GM12878 (cell line): Measurements from ENCODE around the gene PHF3. TPM values are rescaled to one million over a fixed set of nuclear protein-coding genes. Genes with fewer than 3 reads are reported as not detected.

Experiments used
- ATAC-seq: fragments of 200-7000 bp; cut with Tn5 transposase; 3 replicates; pipeline ENCODE4 v1.9.1; 2020; ENCODE audit warnings: mild to moderate bottlenecking, moderate library complexity
- BruUV-seq: library from RNA; stranded (reverse); fragments of 400-500 nt; replicated peaks from 2 replicates; lab custom pipeline; 2021; lab: Mats Ljungman, UMichigan
- CTCF ChIA-PET: fragments of 300-600 bp; sonication (Branson Sonifier 250); formaldehyde crosslinking; extraction: SDS; loops from one replicate; lab custom pipeline; 2021; ENCODE audit warnings: inconsistent platforms; lab: Yijun Ruan, JAX
- POLR2A ChIA-PET: fragments of 350-600 bp; formaldehyde crosslinking; extraction: SDS; loops from one replicate; lab custom pipeline; 2021; ENCODE audit warnings: inconsistent platforms; lab: Charles Lee
- RAD21 ChIA-PET: fragments of 300-600 bp; sonication (Branson Sonifier 250); formaldehyde crosslinking; loops from one replicate; lab custom pipeline; 2023; ENCODE audit warnings: antibody characterized with exemption; ENCODE audit not compliant: unreplicated experiment; lab: Charles Lee
- SMC1A ChIA-PET: fragments of 300-600 bp; sonication (Branson Sonifier 250); formaldehyde crosslinking; loops from one replicate; lab custom pipeline; 2023; ENCODE audit not compliant: unreplicated experiment, uncharacterized antibody; lab: Charles Lee
- DNase-seq: peaks from one replicate; pipeline ENCODE4 v3.0.0-alpha.2; 2011; ENCODE audit warnings: low read depth, low spot score
- FAIRE-seq: peaks from 3 replicates; lab custom pipeline; 2011; peaks lifted over from hg19 to GRCh38; lab: Jason Lieb, UNC
- H2AFZ ChIP-seq: 2 replicates; pipeline ENCODE4 v1.6.0; 2011; ENCODE audit warnings: low read depth, low read length, control low read depth; ENCODE audit not compliant: control insufficient read depth
- H3K27ac ChIP-seq: 2 replicates; pipeline ENCODE4 v1.5.1; 2011; ENCODE audit warnings: control low read depth; ENCODE audit not compliant: control insufficient read depth, insufficient read depth
- H3K27me3 ChIP-seq, 2 experiments: replicated peaks in 1 of 2; 2 replicates each; pipeline versions ENCODE4 v1.6.0 to v1.6.1; 2011; ENCODE audit warnings: low read length in 1 of 2; ENCODE audit not compliant: control insufficient read depth in 2 of 2, insufficient read depth in 2 of 2
- H3K36me3 ChIP-seq, 2 experiments: 2 replicates each; pipeline ENCODE4 v1.5.1; 2011; ENCODE audit warnings: low read length in 1 of 2; ENCODE audit not compliant: control insufficient read depth in 2 of 2, insufficient read depth in 2 of 2
- H3K4me1 ChIP-seq: 2 replicates; pipeline ENCODE4 v1.6.1; 2011; ENCODE audit warnings: mild to moderate bottlenecking, low read length, moderate library complexity, mixed read lengths; ENCODE audit not compliant: control insufficient read depth, insufficient read depth
- H3K4me2 ChIP-seq: 2 replicates; pipeline ENCODE4 v1.6.0; 2011; ENCODE audit warnings: control low read depth; ENCODE audit not compliant: control insufficient read depth, insufficient read depth
- H3K4me3 ChIP-seq: fragments of 200-600 bp; sonication (generic); 2 replicates; pipeline ENCODE4 v1.5.1; 2016
- H3K79me2 ChIP-seq: 2 replicates; pipeline ENCODE4 v1.6.0; 2011; ENCODE audit warnings: low read length; ENCODE audit not compliant: control insufficient read depth, insufficient read depth
- H3K9ac ChIP-seq: 2 replicates; pipeline ENCODE4 v1.8.0; 2011; ENCODE audit warnings: low read length, control low read depth, mixed read lengths; ENCODE audit not compliant: control insufficient read depth, insufficient read depth
- H3K9me3 ChIP-seq: replicated peaks from 3 replicates; pipeline ENCODE4 v1.5.1; 2011; ENCODE audit warnings: mild to moderate bottlenecking, low read length; ENCODE audit not compliant: control insufficient read depth, insufficient read depth
- H4K20me1 ChIP-seq: 2 replicates; pipeline ENCODE4 v1.6.0; 2011; ENCODE audit not compliant: control insufficient read depth, insufficient read depth
- CBX5 ChIP-seq: sonication (generic); IDR thresholded peaks from 2 replicates; pipeline ENCODE4 v1.6.1; 2016; ENCODE audit warnings: low read depth, moderate library complexity, mild to moderate bottlenecking, inconsistent platforms
- MYC ChIP-seq: IDR thresholded peaks from 2 replicates; pipeline ENCODE4 v1.6.1; 2011; ENCODE audit warnings: mild to moderate bottlenecking, low read length, moderate library complexity, inconsistent platforms; ENCODE audit not compliant: insufficient read depth, insufficient replicate concordance, insufficient read length, severe bottlenecking
- NR2C1 ChIP-seq: fragments of 450-650 bp; IDR thresholded peaks from 2 replicates; pipeline ENCODE4 v1.6.1; 2017; ENCODE audit warnings: antibody characterized with exemption, mild to moderate bottlenecking, moderate library complexity
- RUNX3 ChIP-seq: IDR thresholded peaks from 2 replicates; pipeline ENCODE4 v1.6.1; 2012; ENCODE audit warnings: low read length, inconsistent platforms
- SMAD1 ChIP-seq: fragments of 450-650 bp; IDR thresholded peaks from 2 replicates; pipeline ENCODE4 v1.6.1; 2018; ENCODE audit warnings: mild to moderate bottlenecking, low read depth; ENCODE audit not compliant: partially characterized antibody
- SPI1 ChIP-seq: IDR thresholded peaks from 2 replicates; pipeline ENCODE4 v1.6.1; 2011; ENCODE audit warnings: low read depth, mild to moderate bottlenecking, low read length, moderate library complexity, borderline replicate concordance; ENCODE audit not compliant: insufficient read depth
- SRF ChIP-seq, 2 experiments: IDR thresholded peaks; 2 replicates each; pipeline ENCODE4 v1.6.1; 2011; ENCODE audit warnings: low read depth in 2 of 2, low read length in 2 of 2, mild to moderate bottlenecking in 1 of 2, moderate library complexity in 1 of 2
- TCF3 ChIP-seq: IDR thresholded peaks from 2 replicates; pipeline ENCODE4 v1.6.1; 2012; ENCODE audit warnings: low read depth, mild to moderate bottlenecking, low read length, borderline replicate concordance; ENCODE audit not compliant: insufficient read depth
- ZNF622 ChIP-seq: fragments of 450-650 bp; IDR thresholded peaks from 2 replicates; pipeline ENCODE4 v1.6.1; 2017; ENCODE audit warnings: mild to moderate bottlenecking, inconsistent platforms
- ZZZ3 ChIP-seq: IDR thresholded peaks from 2 replicates; pipeline ENCODE4 v1.6.1; 2011; ENCODE audit warnings: low read depth; ENCODE audit not compliant: control insufficient read depth, insufficient read length
- WGBS: methylation state at CpG from one replicate; pipeline ENCODE4 v1.1.6; 2016; ENCODE audit warnings: low lambda C conversion rate; ENCODE audit not compliant: insufficient replicate concordance, insufficient coverage; ENCODE audit errors: missing lambda C conversion rate; 5-methylcytosine and 5-hydroxymethylcytosine counted together
- in situ Hi-C: fragments of 300-500 bp; cut with MboI; formaldehyde crosslinking; loops from 9 replicates; pipeline ENCODE4 v1.14.3; 2018; ENCODE audit warnings: mixed read lengths
- intact Hi-C: fragments of 100-400 bp; cut with micrococcal nuclease; formaldehyde crosslinking; loops from one replicate; pipeline ENCODE4 v1.14.2; 2022; ENCODE audit not compliant: unreplicated experiment
- polyA plus RNA-seq, 11 experiments: library from polyadenylated mRNA; depleted of rRNA in 4 of 11; unstranded in 6 of 11; stranded (reverse) in 5 of 11; fragments of >200 nt; fragmentation: Nextera tagmentation in 4 of 11; fragmentation: Illumina TruSeq in 1 of 11; extraction: Ambion mirVana in 4 of 11; extraction: Trizol in 1 of 11; gene quantifications; 1 replicate in 1 of 11; 2 replicates in 10 of 11; pipeline versions ENCODE4 v1.2.1 to v1.2.3, GENCODE V29; 2011 to 2016; ENCODE audit warnings: inconsistent platforms in 2 of 11, missing spikeins in 2 of 11, low read depth in 1 of 11
- total RNA-seq, 4 experiments: library from RNA; depleted of rRNA in 3 of 4; stranded (reverse); fragments of >200 nt in 3 of 4; fragmentation: Illumina TruSeq in 1 of 4; extraction: Trizol in 1 of 4; gene quantifications; 2 replicates each; pipeline versions ENCODE4 v1.2.1 to v1.2.3, GENCODE V29; 2013 to 2021
- TF ChIP-seq, protein P1 (sequence below): fragments of 150-350 bp; IDR thresholded peaks from 2 replicates; pipeline ENCODE4 v1.6.1; 2016; ENCODE audit warnings: low read depth, low read length
- TF ChIP-seq, protein P2 (sequence below): fragments of 450-650 bp; formaldehyde crosslinking; IDR thresholded peaks from 2 replicates; pipeline ENCODE4 v1.4.0; 2022; ENCODE audit warnings: mild to moderate bottlenecking, moderate library complexity

Gene PHF3
- total and polyA plus RNA-seq, 10 of the 15 experiments (the other 5 are each of a cell fraction or from before 2014, with no cell fraction given): 8.3 to 61.5 (median 26.6) TPM

DNA sequence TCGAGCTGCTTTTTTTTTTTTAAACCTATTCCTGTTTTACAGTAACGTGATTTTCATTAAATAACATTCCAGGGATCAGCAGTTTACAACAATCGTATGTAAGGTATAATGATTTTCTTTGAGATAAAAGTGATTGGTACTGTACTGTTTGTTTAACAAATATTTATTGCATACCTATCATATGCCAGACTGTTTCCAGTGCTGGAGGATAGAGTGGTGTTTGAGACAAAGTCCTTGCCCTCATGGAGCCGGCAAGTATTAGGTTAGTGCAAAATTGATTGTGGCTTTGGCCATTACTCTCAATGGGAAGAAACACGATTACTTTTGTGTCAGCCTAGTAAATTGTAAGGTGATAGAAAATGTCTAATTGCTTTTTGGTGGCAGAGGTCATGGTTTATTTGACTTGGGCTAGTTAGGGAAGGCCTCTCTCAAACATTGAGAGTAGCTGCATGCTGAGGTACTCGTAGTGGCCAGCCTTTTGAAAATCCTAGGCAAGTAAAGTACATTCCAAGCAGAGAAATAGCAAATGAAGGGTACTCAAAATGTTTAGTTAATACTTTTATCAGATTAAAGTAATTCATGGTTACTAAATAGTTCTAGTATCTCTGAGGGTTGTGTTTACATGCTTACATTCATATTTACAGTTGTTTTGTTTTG, 35.6 kb downstream of the PHF3 start (continued):
- no peak for TF ChIP-seq ZNF622
- TF ChIP-seq, all 136 proteins: peak for 0

DNA sequence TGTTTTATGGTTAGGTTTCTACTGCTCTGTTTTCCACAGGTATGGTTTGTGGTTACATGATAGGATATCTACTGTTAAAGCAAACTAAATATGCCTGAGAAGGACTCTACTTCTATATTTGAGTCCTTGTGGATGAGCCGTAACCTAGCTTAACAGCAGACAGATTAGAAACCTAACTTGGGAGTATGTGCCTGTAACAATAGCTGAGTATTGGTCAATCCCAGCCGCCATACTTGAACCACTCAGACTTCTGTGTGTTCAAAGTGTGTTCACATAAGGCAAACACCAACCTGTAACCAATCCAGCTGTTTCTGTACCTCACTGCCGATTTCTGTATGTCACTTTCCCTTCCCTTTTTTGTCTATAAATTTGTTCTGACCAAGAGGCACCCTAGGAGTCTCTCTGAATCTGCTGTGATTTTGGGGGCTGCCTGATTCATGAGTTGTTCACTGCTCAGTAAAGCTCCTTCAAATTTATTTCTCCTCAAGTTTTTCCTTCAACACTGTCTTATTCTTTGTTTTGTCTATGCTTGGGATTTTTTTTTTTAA, 37.1 kb downstream of the PHF3 start:
- POLR2A ChIA-PET: interaction anchor here (1.1 kb wide), 1 partner anchor 21 kb away, joined by 4 read pairs; no protein-coding TSS in a partner anchor
- Histone ChIP-seq H3K79me2 (peaks cover 47% of the 10 kb centered on the region), H4K20me1 (no peaks in the 10 kb centered on the region), H3K4me1 (peaks cover 8% of the 10 kb centered on the region; the same call in 1 of the 2 replicates), H3K4me3 (no peak overlapping the region), H2AFZ (no peak overlapping the region), H3K9ac (no peak overlapping the region), H3K36me3 (peaks cover 0 to 9% of the 10 kb centered on the region in 2 experiments; a peak in 2 of 4 replicates), H3K27ac (no peak overlapping the region), H3K4me2 (no peak overlapping the region), H3K27me3 (no peaks in the 10 kb centered on the region), H3K9me3 (0 out of 3 replicates have a peak, but pooled peaks cover 2% of the 10 kb centered on the region)
- ATAC-seq: peak; percentile 61
- RAD21 ChIA-PET: no interaction called here
- no peak for FAIRE-seq
- CTCF ChIA-PET: interaction anchor here (0.7 to 2.4 kb wide), 6 partner anchors 8 to 840 kb away, joined by 3 to 15 read pairs (median 4); no protein-coding TSS in a partner anchor
- SMC1A ChIA-PET: interaction anchor here (0.7 to 2.4 kb wide), 7 partner anchors 9 to 320 kb away, joined by 3 to 10 read pairs (median 4); no protein-coding TSS in a partner anchor
- no TSS peak for BruUV-seq
- intact Hi-C loops (no loop called here), in situ Hi-C loops (no loop called here)
- DNase-seq: no peak
- WGBS: 68% methylated on average over 3 of the region's 3 CpGs
- TF ChIP-seq, protein P1, sequence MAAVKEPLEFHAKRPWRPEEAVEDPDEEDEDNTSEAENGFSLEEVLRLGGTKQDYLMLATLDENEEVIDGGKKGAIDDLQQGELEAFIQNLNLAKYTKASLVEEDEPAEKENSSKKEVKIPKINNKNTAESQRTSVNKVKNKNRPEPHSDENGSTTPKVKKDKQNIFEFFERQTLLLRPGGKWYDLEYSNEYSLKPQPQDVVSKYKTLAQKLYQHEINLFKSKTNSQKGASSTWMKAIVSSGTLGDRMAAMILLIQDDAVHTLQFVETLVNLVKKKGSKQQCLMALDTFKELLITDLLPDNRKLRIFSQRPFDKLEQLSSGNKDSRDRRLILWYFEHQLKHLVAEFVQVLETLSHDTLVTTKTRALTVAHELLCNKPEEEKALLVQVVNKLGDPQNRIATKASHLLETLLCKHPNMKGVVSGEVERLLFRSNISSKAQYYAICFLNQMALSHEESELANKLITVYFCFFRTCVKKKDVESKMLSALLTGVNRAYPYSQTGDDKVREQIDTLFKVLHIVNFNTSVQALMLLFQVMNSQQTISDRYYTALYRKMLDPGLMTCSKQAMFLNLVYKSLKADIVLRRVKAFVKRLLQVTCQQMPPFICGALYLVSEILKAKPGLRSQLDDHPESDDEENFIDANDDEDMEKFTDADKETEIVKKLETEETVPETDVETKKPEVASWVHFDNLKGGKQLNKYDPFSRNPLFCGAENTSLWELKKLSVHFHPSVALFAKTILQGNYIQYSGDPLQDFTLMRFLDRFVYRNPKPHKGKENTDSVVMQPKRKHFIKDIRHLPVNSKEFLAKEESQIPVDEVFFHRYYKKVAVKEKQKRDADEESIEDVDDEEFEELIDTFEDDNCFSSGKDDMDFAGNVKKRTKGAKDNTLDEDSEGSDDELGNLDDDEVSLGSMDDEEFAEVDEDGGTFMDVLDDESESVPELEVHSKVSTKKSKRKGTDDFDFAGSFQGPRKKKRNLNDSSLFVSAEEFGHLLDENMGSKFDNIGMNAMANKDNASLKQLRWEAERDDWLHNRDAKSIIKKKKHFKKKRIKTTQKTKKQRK: no peak
- no peak for TF ChIP-seq SMAD1
- TF ChIP-seq TCF3: no peak
- TF ChIP-seq CBX5: peak; percentile 30; the same call in 1 of the 2 replicates
- no peak for TF ChIP-seq MYC
- TF ChIP-seq, protein P2, sequence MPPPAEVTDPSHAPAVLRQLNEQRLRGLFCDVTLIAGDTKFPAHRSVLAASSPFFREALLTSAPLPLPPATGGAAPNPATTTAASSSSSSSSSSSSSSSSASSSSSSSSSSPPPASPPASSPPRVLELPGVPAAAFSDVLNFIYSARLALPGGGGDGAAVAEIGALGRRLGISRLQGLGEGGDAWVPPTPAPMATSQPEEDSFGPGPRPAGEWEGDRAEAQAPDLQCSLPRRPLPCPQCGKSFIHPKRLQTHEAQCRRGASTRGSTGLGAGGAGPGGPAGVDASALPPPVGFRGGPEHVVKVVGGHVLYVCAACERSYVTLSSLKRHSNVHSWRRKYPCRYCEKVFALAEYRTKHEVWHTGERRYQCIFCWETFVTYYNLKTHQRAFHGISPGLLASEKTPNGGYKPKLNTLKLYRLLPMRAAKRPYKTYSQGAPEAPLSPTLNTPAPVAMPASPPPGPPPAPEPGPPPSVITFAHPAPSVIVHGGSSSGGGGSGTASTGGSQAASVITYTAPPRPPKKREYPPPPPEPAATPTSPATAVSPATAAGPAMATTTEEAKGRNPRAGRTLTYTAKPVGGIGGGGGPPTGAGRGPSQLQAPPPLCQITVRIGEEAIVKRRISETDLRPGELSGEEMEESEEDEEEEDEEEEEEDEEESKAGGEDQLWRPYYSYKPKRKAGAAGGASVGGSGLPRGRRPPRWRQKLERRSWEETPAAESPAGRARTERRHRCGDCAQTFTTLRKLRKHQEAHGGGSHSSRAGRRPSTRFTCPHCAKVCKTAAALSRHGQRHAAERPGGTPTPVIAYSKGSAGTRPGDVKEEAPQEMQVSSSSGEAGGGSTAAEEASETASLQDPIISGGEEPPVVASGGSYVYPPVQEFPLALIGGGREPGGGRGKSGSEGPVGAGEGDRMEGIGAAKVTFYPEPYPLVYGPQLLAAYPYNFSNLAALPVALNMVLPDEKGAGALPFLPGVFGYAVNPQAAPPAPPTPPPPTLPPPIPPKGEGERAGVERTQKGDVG (CRISPR knock-in tag): no peak
- TF ChIP-seq RUNX3: peak; percentile 32; the same call in 1 of the 2 replicates
- TF ChIP-seq NR2C1: no peak
- TF ChIP-seq ZZZ3: no peak
- peak; percentile 46; the same call in 1 of the 2 replicates for TF ChIP-seq SPI1
- TF ChIP-seq SRF (IDR thresholded peaks at IDR 0.05; ENCODE audit: low read depth in 2 of 2, low read length in 2 of 2): no peak
- TF ChIP-seq ZNF622: no peak
